GM10847 (cell line): ENCODE measurements around the gene TNS2.

Source experiments
- POLR2A ChIP-seq: IDR thresholded peaks from 2 replicates; pipeline ENCODE4 v1.6.1; 2011; ENCODE audit not compliant: insufficient read length; ENCODE audit errors: extremely low read depth

TNS2 gene

GRCh38 chr12:53102883-53103807, 53.3 kb downstream of the TNS2 start, which contains the start of gene SOAT2:
TSS of gene SOAT2 (plus strand) at chr12:53103486. CDS start at chr12:53103578, 92 bp downstream.
- TF ChIP-seq POLR2A: no peak

GRCh38 chr12:53103860-53104305, 54.0 kb downstream of the TNS2 start:
- TF ChIP-seq POLR2A: no peak

GRCh38 chr12:53105256-53105655, 55.4 kb downstream of the TNS2 start:
- no peak for TF ChIP-seq POLR2A

GRCh38 chr12:53105712-53106439, 56.0 kb downstream of the TNS2 start:
- no peak for TF ChIP-seq POLR2A

GRCh38 chr12:53107122-53107521, 57.3 kb downstream of the TNS2 start:
- no peak for TF ChIP-seq POLR2A

- TF ChIP-seq POLR2A: no peak
These were observed 63.4 kb downstream of the TNS2 start for GRCh38 chr12:53113136-53113705.

- no peak for TF ChIP-seq POLR2A
These were observed 64.1 kb downstream of the TNS2 start for GRCh38 chr12:53113951-53114350.
